Bronchial epithelial cell (primary cell): ENCODE results near the gene RPL23. TPM values are rescaled to one million over a fixed set of nuclear protein-coding genes. Genes with fewer than 3 reads are reported as not detected.

Experiments used
- DNase-seq: peaks from one replicate; pipeline ENCODE4 v3.0.0-alpha.2; 2010; ENCODE audit warnings: low read depth
- FAIRE-seq: peaks from 2 replicates; lab custom pipeline; 2011; peaks lifted over from hg19 to GRCh38; lab: Jason Lieb, UNC
- H3K27me3 ChIP-seq: 2 replicates; pipeline ENCODE4 v1.5.1; 2011; ENCODE audit warnings: low read length; ENCODE audit not compliant: control insufficient read depth, insufficient read depth
- H3K36me3 ChIP-seq: 2 replicates; pipeline ENCODE4 v1.5.1; 2011; ENCODE audit warnings: low read length; ENCODE audit not compliant: control insufficient read depth, insufficient read depth
- H3K4me3 ChIP-seq: 2 replicates; pipeline ENCODE4 v1.5.1; 2011; ENCODE audit warnings: mild to moderate bottlenecking, low read depth, low read length, control low read depth
- total RNA-seq: library from RNA; depleted of rRNA; stranded (reverse); fragments of >200 nt; gene quantifications from 2 replicates; pipeline ENCODE4 v1.2.1, GENCODE V29; 2014
- TF ChIP-seq, protein P1 (sequence below): IDR thresholded peaks from 2 replicates; pipeline ENCODE4 v1.5.1; 2011; ENCODE audit warnings: mild to moderate bottlenecking, moderate library complexity, low read length, control low read depth, inconsistent platforms; ENCODE audit not compliant: insufficient read depth, severe bottlenecking

Gene RPL23
- total RNA-seq, 1 donor from 2014 or later = 3,303 TPM

- TF ChIP-seq, protein P1, sequence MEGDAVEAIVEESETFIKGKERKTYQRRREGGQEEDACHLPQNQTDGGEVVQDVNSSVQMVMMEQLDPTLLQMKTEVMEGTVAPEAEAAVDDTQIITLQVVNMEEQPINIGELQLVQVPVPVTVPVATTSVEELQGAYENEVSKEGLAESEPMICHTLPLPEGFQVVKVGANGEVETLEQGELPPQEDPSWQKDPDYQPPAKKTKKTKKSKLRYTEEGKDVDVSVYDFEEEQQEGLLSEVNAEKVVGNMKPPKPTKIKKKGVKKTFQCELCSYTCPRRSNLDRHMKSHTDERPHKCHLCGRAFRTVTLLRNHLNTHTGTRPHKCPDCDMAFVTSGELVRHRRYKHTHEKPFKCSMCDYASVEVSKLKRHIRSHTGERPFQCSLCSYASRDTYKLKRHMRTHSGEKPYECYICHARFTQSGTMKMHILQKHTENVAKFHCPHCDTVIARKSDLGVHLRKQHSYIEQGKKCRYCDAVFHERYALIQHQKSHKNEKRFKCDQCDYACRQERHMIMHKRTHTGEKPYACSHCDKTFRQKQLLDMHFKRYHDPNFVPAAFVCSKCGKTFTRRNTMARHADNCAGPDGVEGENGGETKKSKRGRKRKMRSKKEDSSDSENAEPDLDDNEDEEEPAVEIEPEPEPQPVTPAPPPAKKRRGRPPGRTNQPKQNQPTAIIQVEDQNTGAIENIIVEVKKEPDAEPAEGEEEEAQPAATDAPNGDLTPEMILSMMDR = no peak
- Histone ChIP-seq H3K36me3 (peaks cover 7% of the 10 kb centered on the region), H3K4me3 (no peak overlapping the region), H3K27me3 (no peaks in the 10 kb centered on the region)
- DNase-seq (no peak), FAIRE-seq (no peak)
Measured at GRCh38 chr17:38844261-38844757, 9.2 kb downstream of the RPL23 start.

- Histone ChIP-seq H3K27me3 (no peaks in the 10 kb centered on the region), H3K4me3 (peak overlapping the region; percentile 96), H3K36me3 (peaks cover 3% of the 10 kb centered on the region)
- DNase-seq (no peak), FAIRE-seq (no peak)
- TF ChIP-seq, protein P1 = no peak
Measured at GRCh38 chr17:38825762-38826247, 27.7 kb downstream of the RPL23 start.

- TF ChIP-seq, protein P1 = no peak
- H3K27me3 ChIP-seq = no peaks in the 10 kb centered on the region
- H3K36me3 ChIP-seq = peaks cover 7% of the 10 kb centered on the region
- peak; percentile 85 for DNase-seq
- FAIRE-seq = no peak
- peak within 1 kb of the TSS; percentile 96 for H3K4me3 ChIP-seq
Measured at GRCh38 chr17:38824899-38825761, 28.4 kb downstream of the RPL23 start, which contains the start of gene CWC25. Gene CWC25, minus strand, starts transcription at chr17:38825321. Its CDS starts 138 bp downstream, at chr17:38825183.

- FAIRE-seq = no peak
- Histone ChIP-seq H3K36me3 (peaks cover 10% of the 10 kb centered on the region), H3K4me3 (no peak overlapping the region), H3K27me3 (no peaks in the 10 kb centered on the region)
- DNase-seq = peak; percentile 37
- TF ChIP-seq, protein P1 = peak; percentile 39
Measured at GRCh38 chr17:38815576-38816193, 37.8 kb downstream of the RPL23 start.

GRCh38 chr17:38809828-38810227, 43.7 kb downstream of the RPL23 start:
- FAIRE-seq (no peak), DNase-seq (no peak)
- H3K4me3 ChIP-seq = no peak overlapping the region
- TF ChIP-seq, protein P1 = no peak
- peaks cover 26% of the 10 kb centered on the region for H3K36me3 ChIP-seq
- H3K27me3 ChIP-seq = no peaks in the 10 kb centered on the region
